Urinary bladder (tissue), 4 donors: Measurements from ENCODE around the gene EFCAB8. TPM values are rescaled to one million over a fixed set of nuclear protein-coding genes. Genes with fewer than 3 reads are reported as not detected.
"Not testable (repeated sequence)": the region's sequence is repeated elsewhere in the genome, so short reads cannot be mapped to it uniquely, and the experiment has no call there.

ENCODE experiments used
- DNase-seq: peaks from one replicate; pipeline ENCODE4 v3.0.0-alpha.2; 2015; ENCODE audit errors: extremely low spot score
- H3K27ac ChIP-seq: one replicate; pipeline ENCODE4 v1.5.1; 2013; ENCODE audit warnings: low read depth, mild to moderate bottlenecking, moderate library complexity
- H3K36me3 ChIP-seq: one replicate; pipeline ENCODE4 v1.6.1; 2013; ENCODE audit warnings: mild to moderate bottlenecking, moderate library complexity; ENCODE audit not compliant: insufficient read depth
- H3K4me1 ChIP-seq: one replicate; pipeline ENCODE4 v1.6.1; 2013; ENCODE audit warnings: mild to moderate bottlenecking, moderate library complexity; ENCODE audit not compliant: insufficient read depth
- H3K4me3 ChIP-seq: one replicate; pipeline ENCODE4 v1.5.1; 2013; ENCODE audit warnings: low read depth, low read length
- WGBS: extraction: QIAGEN DNeasy Blood & Tissue Kit; methylation state at CpG from one replicate; pipeline ENCODE4 v1.1.7; 2013; 5-methylcytosine and 5-hydroxymethylcytosine counted together
- polyA plus RNA-seq: library from polyadenylated mRNA; stranded (reverse); fragments of 200-250 nt; gene quantifications from one replicate; pipeline ENCODE4 v1.2.3, GENCODE V29; 2013
- total RNA-seq: library from RNA; depleted of rRNA; stranded (reverse); fragments of >200 nt; gene quantifications from one replicate; pipeline ENCODE4 v1.2.3, GENCODE V29; 2014
- donor health status: healthy with polysubstance abuse.
- donor health status: healthy.

EFCAB8 gene
- total and polyA plus RNA-seq, 2 donors, result 0.11 to 0.95 TPM

DNA sequence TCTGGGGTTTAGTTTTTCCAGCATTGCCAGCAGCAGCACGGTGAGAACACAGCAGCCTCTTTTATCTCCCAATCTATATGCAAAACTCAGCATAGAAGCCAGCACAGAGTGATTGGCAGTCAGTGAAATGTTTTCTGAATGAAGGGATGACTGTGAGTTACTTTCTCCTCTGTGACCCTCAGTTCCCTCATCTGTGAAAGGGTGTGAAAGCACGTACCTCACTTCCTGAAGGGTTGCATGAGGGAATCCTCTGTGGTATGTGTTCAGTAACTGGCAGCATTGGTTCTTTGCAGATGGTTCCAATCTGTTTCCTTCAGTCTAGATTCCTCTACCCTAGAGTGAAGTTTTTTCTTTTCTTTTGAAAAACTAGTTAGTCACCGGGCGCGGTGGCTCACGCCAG is 40.0 kb downstream of the EFCAB8 start:
- H3K36me3 ChIP-seq, result no peaks in the 10 kb centered on the region
- 55% methylated on average over 6 of the region's 6 CpGs for WGBS
- no peak for DNase-seq
- H3K27ac ChIP-seq, result no peak overlapping the region
- H3K4me1 ChIP-seq, result no peaks in the 10 kb centered on the region
- H3K4me3 ChIP-seq, result no peak overlapping the region

GRCh38 chr20:32902456-32903420 is 44.0 kb downstream of the EFCAB8 start:
- Histone ChIP-seq H3K4me1 (no peaks in the 10 kb centered on the region), H3K27ac (no peak overlapping the region), H3K4me3 (no peak overlapping the region), H3K36me3 (no peaks in the 10 kb centered on the region)
- WGBS, result 68% methylated on average over 25 of the region's 25 CpGs
- no peak for DNase-seq

DNA sequence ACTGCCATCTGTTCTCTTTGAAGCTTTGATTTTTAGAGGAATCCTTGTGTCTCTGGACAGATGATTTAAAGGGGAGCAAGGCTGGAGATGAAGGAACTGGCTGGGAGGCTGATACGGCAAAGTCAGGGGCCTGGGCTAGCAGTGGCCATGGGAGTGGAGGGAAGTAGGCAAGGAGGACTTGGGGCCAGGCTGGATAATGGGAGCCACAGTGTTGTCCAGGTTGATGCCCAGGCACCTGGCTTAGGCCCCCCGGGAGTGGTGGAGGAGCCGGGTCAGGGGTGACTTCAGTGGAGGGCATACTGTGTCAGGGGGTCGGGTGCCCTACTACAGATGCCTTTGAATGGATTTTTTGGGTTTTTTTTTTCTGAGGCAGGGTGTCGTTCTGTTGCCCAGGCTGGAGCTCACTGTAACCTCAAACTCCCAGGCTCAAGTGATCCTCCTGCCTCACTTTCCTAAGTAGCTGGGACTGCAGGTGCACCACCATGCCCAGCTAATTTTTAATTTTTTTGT is 45.0 kb downstream of the EFCAB8 start:
- H3K4me3 ChIP-seq, result no peak overlapping the region
- H3K27ac ChIP-seq, result no peak overlapping the region
- no peaks in the 10 kb centered on the region for H3K36me3 ChIP-seq
- 94% methylated on average over 5 of the region's 5 CpGs for WGBS
- H3K4me1 ChIP-seq, result no peaks in the 10 kb centered on the region
- DNase-seq, result no peak

DNA sequence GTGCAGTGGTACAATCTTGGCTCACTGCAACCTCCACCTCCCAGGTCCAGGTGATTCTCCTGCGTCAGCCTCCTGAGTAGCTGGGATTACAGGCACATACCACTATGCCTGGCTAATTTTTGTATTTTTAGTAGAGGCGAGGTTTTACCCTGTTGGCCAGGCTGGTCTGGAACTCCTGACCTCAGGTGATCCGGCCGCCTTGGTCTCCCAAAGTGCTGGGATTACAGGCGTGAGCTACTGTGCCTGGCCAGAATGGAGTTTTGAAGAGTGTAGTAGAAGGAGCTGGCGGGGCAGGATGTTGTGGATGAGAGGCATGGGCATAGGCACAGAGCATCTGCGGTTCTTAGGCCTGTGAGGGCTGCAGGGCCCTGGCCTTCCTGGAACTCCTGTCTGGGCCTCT is 46.0 kb downstream of the EFCAB8 start:
- WGBS, result 94% methylated on average over 7 of the region's 7 CpGs

DNA sequence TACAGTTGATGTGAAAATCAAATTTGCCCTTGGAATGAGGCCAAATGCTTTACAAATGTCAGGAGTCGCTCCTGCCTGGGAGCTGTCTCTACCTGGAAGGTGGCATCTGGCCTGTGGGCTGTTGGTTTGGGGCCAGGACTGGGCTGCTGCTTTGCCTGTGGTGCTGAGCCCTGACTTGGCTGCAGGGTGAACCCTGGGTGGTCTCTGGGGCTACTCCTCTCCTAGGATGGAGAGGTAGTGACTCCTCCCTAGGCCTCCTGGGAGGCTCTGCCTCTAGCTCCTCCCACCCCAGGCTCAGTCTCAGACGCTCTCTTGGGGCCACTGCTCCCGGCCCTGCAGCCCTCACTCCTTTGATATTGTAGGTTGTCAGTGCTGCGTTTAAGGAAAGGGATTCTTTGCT is 47.5 kb downstream of the EFCAB8 start:
- 45% methylated on average over 4 of the region's 4 CpGs for WGBS
- Histone ChIP-seq H3K4me1 (no peaks in the 10 kb centered on the region), H3K27ac (no peak overlapping the region), H3K4me3 (no peak overlapping the region), H3K36me3 (no peaks in the 10 kb centered on the region)
- DNase-seq, result no peak

More for the DNA sequence above, 46.0 kb downstream of the EFCAB8 start:
- H3K27ac ChIP-seq, H3K4me1 ChIP-seq, H3K36me3 ChIP-seq, H3K4me3 ChIP-seq, DNase-seq: not testable (repeated sequence)

DNA sequence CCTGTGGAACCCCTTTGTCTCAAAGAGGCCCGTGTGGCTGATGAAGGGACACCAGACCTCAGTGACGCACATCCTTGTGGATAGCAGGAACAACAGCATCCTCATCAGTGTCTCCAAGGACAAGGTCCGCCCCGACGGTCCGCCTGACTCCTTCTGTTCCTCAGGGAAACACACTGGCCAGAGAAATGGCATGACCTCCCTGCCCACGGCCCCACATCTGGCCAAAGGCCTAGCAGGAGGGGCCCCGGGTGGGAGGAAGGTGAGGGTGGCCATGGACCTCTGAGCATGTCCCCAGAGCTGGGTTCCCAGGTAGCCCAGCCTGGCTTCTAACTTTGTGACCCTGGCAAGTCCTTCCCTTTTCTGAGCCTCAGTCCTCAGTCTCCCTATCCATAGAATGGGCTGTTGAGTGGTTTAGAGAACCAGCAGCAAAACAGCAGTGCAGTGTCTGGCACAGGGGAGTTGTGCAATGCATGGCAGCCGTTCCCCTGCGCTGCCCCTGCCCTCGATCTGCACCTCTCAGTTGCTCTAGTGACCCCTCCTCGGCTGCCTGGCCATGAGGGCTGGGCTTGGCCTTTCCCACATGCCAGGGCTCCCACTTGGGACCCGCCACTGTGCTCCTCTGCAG is 48.3 kb downstream of the EFCAB8 start:
- WGBS, result 86% methylated on average over 13 of the region's 13 CpGs
- Histone ChIP-seq H3K4me1 (no peaks in the 10 kb centered on the region), H3K4me3 (no peak overlapping the region), H3K36me3 (no peaks in the 10 kb centered on the region), H3K27ac (no peak overlapping the region)
- no peak for DNase-seq

DNA sequence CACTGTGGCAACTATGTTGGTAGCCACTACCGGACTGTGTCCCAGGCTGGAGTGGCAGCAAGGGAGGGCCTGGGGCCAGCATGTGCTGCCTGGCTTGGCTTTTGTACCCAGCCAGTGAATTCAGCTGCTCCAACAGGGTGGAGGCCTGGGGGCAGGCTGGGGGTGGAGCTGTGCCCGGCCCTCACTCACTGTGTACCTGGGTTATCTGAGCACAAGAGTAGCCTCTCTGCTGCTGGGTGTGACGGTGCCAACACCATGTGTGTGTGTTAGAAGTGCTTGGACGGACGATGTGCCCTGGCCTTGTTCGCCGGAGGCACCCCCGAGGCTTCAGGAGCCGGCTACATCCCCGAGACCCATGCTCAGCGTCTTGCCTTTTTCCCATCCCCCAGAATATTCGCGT is 49.2 kb downstream of the EFCAB8 start:
- WGBS, result 77% methylated on average over 13 of the region's 13 CpGs
- Histone ChIP-seq H3K27ac (no peak overlapping the region), H3K4me3 (no peak overlapping the region), H3K36me3 (no peaks in the 10 kb centered on the region), H3K4me1 (no peaks in the 10 kb centered on the region)
- no peak for DNase-seq

DNA sequence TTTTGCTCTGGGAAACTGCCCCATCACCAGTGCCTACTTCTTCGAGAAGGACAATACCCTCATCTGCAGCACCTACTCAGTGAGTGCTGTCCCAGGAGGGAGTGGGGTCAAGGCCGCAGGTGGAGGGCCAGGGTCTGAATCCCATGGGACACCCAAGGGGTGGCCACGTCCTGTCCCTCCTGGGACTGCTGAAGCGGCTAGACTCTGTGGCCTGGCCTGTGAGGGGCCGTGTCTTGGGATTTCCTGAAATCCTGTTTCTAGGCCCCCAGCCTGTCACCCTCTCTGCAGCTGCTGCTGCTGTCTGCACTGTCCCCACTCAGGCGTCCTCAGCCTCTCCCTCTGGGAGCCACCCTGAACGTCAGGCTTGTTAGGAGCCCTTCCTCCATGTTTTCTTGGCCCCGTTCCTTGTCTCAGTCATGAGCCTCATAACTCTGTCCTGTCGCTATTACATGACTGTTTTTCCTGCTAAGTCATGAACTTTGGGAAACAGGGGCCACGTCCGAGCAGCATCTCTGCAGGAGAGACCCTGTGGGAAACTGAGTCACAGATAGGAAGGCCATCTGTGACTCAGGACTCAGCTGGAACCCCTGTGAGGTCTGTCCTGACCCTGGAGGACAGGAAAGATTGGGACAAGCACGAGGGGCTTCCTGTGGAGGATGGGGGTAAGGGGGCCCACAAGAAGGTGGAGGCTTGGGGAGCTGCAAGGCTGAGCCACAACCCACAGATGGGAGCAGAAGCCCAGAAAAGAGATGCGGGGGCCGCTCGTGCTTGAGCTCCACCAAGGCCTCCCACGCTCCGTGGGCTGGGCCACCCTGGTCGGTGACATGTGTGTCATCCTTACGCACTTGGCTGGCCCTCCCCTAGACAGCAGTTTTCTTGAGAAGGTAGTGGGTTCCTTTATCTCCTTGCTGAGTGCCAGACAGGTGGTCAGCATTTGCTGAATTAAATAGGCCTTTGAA is 49.9 kb downstream of the EFCAB8 start:
- Histone ChIP-seq H3K4me1 (no peaks in the 10 kb centered on the region), H3K36me3 (no peaks in the 10 kb centered on the region), H3K4me3 (no peak overlapping the region), H3K27ac (no peak overlapping the region)
- WGBS, result 79% methylated on average over 19 of the region's 19 CpGs
- no peak for DNase-seq

DNA sequence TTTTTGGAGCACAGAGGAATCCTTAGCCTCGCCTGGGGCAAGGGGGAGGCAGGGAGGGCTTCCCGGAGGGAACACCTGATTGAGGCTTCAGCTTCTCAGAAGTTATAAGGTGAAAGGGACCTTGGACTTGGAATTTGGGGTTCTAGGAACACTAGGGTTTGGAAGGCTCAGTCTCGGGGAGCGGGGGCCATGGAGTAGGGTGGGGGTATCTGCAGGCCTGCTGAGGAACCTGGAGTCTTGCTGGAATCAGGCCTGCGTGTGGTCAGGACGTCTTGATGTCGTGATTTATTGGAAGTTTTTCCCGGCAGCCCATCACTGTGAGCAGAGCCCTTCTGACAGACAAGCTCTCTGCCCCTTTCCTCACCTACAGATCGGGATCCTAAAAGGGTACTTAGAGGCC is 50.7 kb downstream of the EFCAB8 start:
- Histone ChIP-seq H3K4me1 (no peaks in the 10 kb centered on the region), H3K4me3 (no peak overlapping the region), H3K36me3 (no peaks in the 10 kb centered on the region), H3K27ac (no peak overlapping the region)
- WGBS, result 84% methylated on average over 9 of the region's 9 CpGs
- DNase-seq, result no peak

GRCh38 chr20:32909896-32910571 is 51.3 kb downstream of the EFCAB8 start:
- Histone ChIP-seq H3K4me3 (no peak overlapping the region), H3K27ac (no peak overlapping the region), H3K36me3 (no peaks in the 10 kb centered on the region), H3K4me1 (no peaks in the 10 kb centered on the region)
- 91% methylated on average over 14 of the region's 14 CpGs for WGBS
- DNase-seq, result no peak

GRCh38 chr20:32911355-32911754 is 52.6 kb downstream of the EFCAB8 start:
- Histone ChIP-seq H3K27ac (no peak overlapping the region), H3K36me3 (no peaks in the 10 kb centered on the region), H3K4me3 (no peak overlapping the region), H3K4me1 (no peaks in the 10 kb centered on the region)
- 78% methylated on average over 13 of the region's 13 CpGs for WGBS
- no peak for DNase-seq

GRCh38 chr20:32912688-32913087 is 54.0 kb downstream of the EFCAB8 start:
- H3K4me1 ChIP-seq, result no peaks in the 10 kb centered on the region
- DNase-seq, result no peak
- no peak overlapping the region for H3K4me3 ChIP-seq
- WGBS, result 91% methylated on average over 1 of the region's 1 CpG
- no peak overlapping the region for H3K27ac ChIP-seq
- no peaks in the 10 kb centered on the region for H3K36me3 ChIP-seq

DNA sequence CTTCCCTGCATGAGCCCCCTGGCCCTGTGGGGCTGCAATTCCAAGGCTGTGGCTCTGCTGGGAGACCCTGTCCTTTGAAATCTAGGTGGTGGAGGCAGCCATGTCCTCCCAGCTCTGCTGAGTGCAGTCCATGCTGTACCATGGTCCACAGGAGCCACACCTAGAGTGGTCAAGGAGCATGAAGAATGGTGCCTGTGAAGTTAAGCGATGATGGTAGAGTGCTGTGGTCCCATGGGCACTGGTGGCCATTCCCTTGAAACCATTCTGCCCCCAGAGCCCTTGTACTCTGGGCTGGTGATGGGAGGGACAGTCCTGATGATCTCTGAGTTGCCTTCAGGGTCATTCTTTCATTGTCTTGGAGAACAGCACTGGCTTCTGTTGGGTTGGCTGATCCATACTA is 55.3 kb downstream of the EFCAB8 start:
- no peak for DNase-seq
- H3K4me3 ChIP-seq, result no peak overlapping the region
- H3K4me1 ChIP-seq, result no peaks in the 10 kb centered on the region
- H3K36me3 ChIP-seq, result no peaks in the 10 kb centered on the region
- H3K27ac ChIP-seq, result no peak overlapping the region
- WGBS, result 98% methylated on average over 1 of the region's 1 CpG
